Suppressor macrophage treated with lipopolysaccharide for 1 hour (primary cell): ENCODE measurements around the gene C3orf20.
A peak's percentile ranks its signal among the peaks of the same experiment; 100 is the strongest.
"Not testable (repeated sequence)": the region's sequence is repeated elsewhere in the genome, so short reads cannot be mapped to it uniquely, and the experiment has no call there.

Source experiments
- DNase-seq, 3 donors: peaks; one replicate each; pipeline ENCODE4 v3.0.0-alpha.2; 2020 to 2022

The C3orf20 gene

GRCh38 chr3:14703128-14703750 is 28.3 kb downstream of the C3orf20 start:
- DNase-seq: no peak

- DNase-seq: no peak
Measured at GRCh38 chr3:14703791-14704190, 28.9 kb downstream of the C3orf20 start.

GRCh38 chr3:14706096-14706495 is 31.2 kb downstream of the C3orf20 start:
- DNase-seq: no peak

- DNase-seq: no peak
Measured at GRCh38 chr3:14716591-14716990, 41.6 kb downstream of the C3orf20 start.

- DNase-seq: no peak
Measured at GRCh38 chr3:14717307-14717706, 42.4 kb downstream of the C3orf20 start.

- no peak for DNase-seq
Measured at GRCh38 chr3:14718539-14718938, 43.6 kb downstream of the C3orf20 start.

GRCh38 chr3:14719006-14719405 is 44.1 kb downstream of the C3orf20 start:
- DNase-seq: no peak

- no peak for DNase-seq
Measured at GRCh38 chr3:14721126-14721864, 46.4 kb downstream of the C3orf20 start.

- DNase-seq: no peak
Measured at GRCh38 chr3:14725013-14725412, 50.1 kb downstream of the C3orf20 start.

GRCh38 chr3:14725564-14726440 is 50.9 kb downstream of the C3orf20 start:
- DNase-seq: no peak

- no peak for DNase-seq
Measured at GRCh38 chr3:14726441-14726780, 51.5 kb downstream of the C3orf20 start.

- no peak for DNase-seq
Measured at GRCh38 chr3:14728113-14728512, 53.2 kb downstream of the C3orf20 start.

GRCh38 chr3:14730703-14731382 is 55.9 kb downstream of the C3orf20 start:
- DNase-seq: no peak

GRCh38 chr3:14740983-14741382 is 66.0 kb downstream of the C3orf20 start:
- DNase-seq: no peak

- DNase-seq: no peak
Measured at GRCh38 chr3:14741510-14741909, 66.6 kb downstream of the C3orf20 start.

GRCh38 chr3:14744556-14744955 is 69.6 kb downstream of the C3orf20 start:
- peak; percentile 21 to 24 (median 21) for DNase-seq

GRCh38 chr3:14750650-14751049 is 75.7 kb downstream of the C3orf20 start:
- no peak for DNase-seq

GRCh38 chr3:14752979-14753378 is 78.0 kb downstream of the C3orf20 start:
- DNase-seq: not testable (repeated sequence)

GRCh38 chr3:14757153-14757700 is 82.3 kb downstream of the C3orf20 start:
- DNase-seq: no peak

- DNase-seq: no peak
Measured at GRCh38 chr3:14758297-14758696, 83.4 kb downstream of the C3orf20 start.

- no peak for DNase-seq
Measured at GRCh38 chr3:14758959-14759358, 84.0 kb downstream of the C3orf20 start.

- DNase-seq: no peak
Measured at GRCh38 chr3:14760185-14760584, 85.2 kb downstream of the C3orf20 start.
